Measurements from ENCODE around the gene TNFRSF1B. TPM values are rescaled to one million over a fixed set of nuclear protein-coding genes. Genes with fewer than 3 reads are reported as not detected.

TNFRSF1B gene
- total RNA-seq, 2 donors from 2014 or later: 98.1 to 143 TPM

GRCh38 chr1:12138196-12139168 is 28.3 kb upstream of the TNFRSF1B start:
- H3K27ac Mint-ChIP-seq: peak overlapping the region in 1 of 2 donors; percentile 28
- peaks cover 0 to 11% of the 10 kb centered on the region in 2 donors for H3K36me3 Mint-ChIP-seq
- peak in 1 of 2 donors; percentile 63 for ATAC-seq
- no peaks in the 10 kb centered on the region for H3K9me3 Mint-ChIP-seq
- no peak for DNase-seq (ENCODE audit: low spot score in 2 of 2)

- Mint-ChIP-seq H3K9me3 (no peaks in the 10 kb centered on the region), H3K36me3 (peaks cover 0 to 18% of the 10 kb centered on the region in 2 donors), H3K27ac (peak overlapping the region in 1 of 2 donors; percentile 28)
- ATAC-seq (no peak), DNase-seq (ENCODE audit: low spot score in 2 of 2) (no peak)
Measured at GRCh38 chr1:12140016-12140415, 26.8 kb upstream of the TNFRSF1B start.

DNA sequence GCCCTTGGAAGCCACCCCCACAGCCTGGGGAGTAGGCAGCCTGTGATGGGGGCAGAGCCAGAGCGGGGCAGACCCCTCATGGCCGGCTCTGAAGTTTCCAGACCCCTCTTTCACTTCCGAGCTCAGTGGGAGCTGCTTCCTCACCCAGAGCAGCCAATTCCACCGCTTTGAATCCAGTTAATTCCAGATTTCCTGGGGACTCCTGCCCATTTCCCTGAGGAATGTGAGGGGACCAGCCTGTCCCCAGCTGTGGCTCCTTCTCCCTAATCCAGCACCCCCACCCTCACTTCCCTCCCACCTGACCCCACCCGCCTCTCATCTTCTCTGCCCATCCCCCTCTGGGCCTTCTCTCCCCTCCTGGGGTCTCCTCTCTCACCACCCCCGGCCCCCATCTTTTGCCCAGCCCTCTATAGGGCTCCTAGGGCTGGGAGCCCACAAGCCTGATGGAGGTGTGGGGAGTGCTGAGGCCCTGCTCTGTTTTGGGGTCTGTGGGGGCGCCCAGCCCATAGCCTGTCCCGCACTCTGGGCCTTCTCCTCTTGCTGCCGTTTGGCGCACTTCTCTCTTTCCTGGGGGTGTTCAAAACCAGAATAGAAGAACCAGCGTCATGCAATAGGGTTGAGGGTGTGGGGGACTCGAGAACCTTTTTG is 26.2 kb upstream of the TNFRSF1B start:
- no peak for ATAC-seq
- no peaks in the 10 kb centered on the region for H3K9me3 Mint-ChIP-seq
- peaks cover 0 to 18% of the 10 kb centered on the region in 2 donors for H3K36me3 Mint-ChIP-seq
- DNase-seq (ENCODE audit: low spot score in 2 of 2): no peak
- no peak overlapping the region for H3K27ac Mint-ChIP-seq

DNA sequence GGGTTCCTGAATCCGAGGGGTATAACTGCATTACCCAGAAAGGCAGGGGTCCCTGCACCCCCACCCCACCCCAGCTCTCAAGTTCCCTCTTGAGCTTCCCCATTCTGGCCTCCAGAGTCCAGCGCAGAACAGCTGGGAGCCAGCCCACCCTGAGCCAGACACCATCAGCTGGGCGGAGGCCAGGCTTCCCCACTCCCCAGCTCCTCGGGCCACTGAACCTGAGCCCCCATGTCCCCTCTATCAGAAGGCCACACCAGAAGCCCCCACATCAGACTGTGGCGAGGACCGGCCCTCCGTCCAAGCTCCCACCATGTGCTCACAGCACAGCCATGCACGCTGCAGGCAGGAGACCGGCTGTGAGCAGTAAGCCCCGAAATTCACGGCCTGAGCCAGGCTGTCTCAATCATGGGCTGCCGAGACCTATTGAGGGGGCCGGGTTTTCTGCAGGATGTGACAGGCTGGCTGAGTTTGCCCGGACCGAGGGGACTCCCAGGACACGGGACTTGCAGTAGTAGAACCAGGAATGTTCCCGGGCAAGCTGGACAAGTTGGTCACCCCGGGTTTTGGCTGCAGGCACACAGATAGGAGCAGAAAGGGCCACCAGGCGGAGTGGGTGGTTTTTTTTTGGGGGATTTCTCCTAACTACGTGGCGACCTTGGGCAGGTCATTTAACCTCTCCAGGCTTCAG is 25.5 kb upstream of the TNFRSF1B start:
- ATAC-seq (no peak), DNase-seq (ENCODE audit: low spot score in 2 of 2) (no peak)
- Mint-ChIP-seq H3K9me3 (no peaks in the 10 kb centered on the region), H3K36me3 (peaks cover 0 to 18% of the 10 kb centered on the region in 2 donors), H3K27ac (no peak overlapping the region)

- DNase-seq (ENCODE audit: low spot score in 2 of 2) (no peak), ATAC-seq (no peak)
- Mint-ChIP-seq H3K9me3 (no peaks in the 10 kb centered on the region), H3K27ac (no peak overlapping the region), H3K36me3 (peaks cover 0 to 18% of the 10 kb centered on the region in 2 donors)
Measured at GRCh38 chr1:12142141-12142823, 24.5 kb upstream of the TNFRSF1B start.

DNA sequence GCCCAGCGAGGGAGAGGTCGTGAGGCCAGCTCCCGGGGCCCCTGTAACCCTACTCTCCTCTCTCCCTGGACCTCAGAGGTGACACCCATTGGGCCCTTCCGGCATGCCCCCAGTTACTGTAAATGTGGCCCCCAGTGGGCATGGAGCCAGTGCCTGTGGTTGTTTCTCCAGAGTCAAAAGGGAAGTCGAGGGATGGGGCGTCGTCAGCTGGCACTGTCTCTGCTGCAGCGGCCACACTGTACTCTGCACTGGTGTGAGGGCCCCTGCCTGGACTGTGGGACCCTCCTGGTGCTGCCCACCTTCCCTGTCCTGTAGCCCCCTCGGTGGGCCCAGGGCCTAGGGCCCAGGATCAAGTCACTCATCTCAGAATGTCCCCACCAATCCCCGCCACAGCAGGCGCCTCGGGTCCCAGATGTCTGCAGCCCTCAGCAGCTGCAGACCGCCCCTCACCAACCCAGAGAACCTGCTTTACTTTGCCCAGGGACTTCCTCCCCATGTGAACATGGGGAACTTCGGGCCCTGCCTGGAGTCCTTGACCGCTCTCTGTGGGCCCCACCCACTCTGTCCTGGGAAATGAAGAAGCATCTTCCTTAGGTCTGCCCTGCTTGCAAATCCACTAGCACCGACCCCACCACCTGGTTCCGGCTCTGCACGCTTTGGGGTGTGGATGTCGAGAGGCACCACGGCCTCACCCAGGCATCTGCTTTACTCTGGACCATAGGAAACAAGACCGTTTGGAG is 23.7 kb upstream of the TNFRSF1B start:
- Mint-ChIP-seq H3K9me3 (no peaks in the 10 kb centered on the region), H3K27ac (peak overlapping the region; percentile 44 to 84), H3K36me3 (peaks cover 0 to 18% of the 10 kb centered on the region in 2 donors)
- no peak for DNase-seq (ENCODE audit: low spot score in 2 of 2)
- peak in 1 of 2 donors; percentile 8 for ATAC-seq

DNA sequence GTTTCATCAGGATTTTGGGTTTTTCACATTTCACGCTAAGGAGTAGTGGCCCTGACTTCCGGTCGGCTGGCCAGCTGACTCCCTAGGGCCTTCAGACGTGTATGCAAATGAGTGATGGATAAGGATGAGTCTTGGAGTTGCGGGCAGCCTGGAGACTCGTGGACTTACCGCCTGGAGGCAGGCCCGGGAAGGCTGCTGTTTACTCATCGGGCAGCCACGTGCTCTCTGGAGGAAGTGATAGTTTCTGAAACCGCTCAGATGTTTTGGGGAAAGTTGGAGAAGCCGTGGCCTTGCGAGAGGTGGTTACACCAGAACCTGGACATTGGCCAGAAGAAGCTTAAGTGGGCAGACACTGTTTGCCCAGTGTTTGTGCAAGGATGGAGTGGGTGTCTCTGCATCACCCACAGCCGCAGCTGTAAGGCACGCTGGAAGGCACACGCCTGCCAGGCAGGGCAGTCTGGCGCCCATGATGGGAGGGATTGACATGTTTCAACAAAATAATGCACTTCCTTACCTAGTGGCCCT is 23.1 kb upstream of the TNFRSF1B start:
- DNase-seq (ENCODE audit: low spot score in 2 of 2) (peak in 1 of 2 donors; percentile 75), ATAC-seq (peak; percentile 40 to 87)
- Mint-ChIP-seq H3K27ac (peak overlapping the region; percentile 44 to 84), H3K9me3 (no peaks in the 10 kb centered on the region), H3K36me3 (peaks cover 0 to 18% of the 10 kb centered on the region in 2 donors)

DNA sequence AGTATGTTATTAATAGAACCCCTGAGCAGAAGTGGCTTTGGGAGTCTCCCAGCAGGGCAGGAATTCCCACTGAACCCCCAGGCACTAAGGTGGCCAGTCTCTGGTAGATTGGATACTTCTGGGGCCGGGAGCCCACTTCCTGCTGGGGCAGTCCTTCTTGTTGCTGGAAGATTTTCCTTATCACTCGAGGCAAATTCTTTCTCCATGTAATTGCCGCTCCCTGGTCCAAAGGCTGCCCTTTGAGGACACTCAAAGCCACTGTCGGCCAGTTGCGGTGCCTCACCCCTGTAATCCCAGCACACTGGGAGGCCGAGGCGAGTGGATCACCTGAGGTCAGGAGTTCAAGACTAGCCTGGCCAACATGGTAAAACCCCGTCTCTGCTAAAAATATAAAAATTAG is 22.6 kb upstream of the TNFRSF1B start:
- peak overlapping the region; percentile 44 to 84 for H3K27ac Mint-ChIP-seq
- peaks cover 4 to 20% of the 10 kb centered on the region in 2 donors for H3K36me3 Mint-ChIP-seq
- peaks cover 0 to 1% of the 10 kb centered on the region in 2 donors for H3K9me3 Mint-ChIP-seq
- no peak for ATAC-seq
- no peak for DNase-seq (ENCODE audit: low spot score in 2 of 2)

DNA sequence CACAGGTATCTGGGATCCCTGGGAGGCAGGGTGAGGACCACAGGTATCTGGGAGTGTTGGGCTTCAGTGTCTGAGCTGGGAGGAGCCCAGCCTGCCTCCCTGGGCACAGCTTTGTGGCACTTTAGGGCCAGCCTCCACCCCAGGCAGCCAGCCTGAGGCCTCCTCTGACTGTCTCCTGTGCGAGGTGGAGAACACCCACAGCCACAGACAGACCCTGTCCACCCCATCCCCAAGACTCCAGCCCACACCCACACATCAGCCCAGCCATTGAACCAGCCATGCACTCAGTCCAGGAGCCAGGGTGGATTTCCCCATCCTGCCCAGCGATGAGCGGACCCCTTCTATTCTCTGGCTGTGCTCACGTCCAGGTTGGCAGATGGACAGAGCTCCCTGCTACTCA is 21.8 kb upstream of the TNFRSF1B start:
- DNase-seq (ENCODE audit: low spot score in 2 of 2): no peak
- Mint-ChIP-seq H3K36me3 (peaks cover 11 to 24% of the 10 kb centered on the region in 2 donors), H3K9me3 (peaks cover 3 to 9% of the 10 kb centered on the region in 2 donors), H3K27ac (peak overlapping the region in 1 of 2 donors; percentile 14)
- no peak for ATAC-seq

DNA sequence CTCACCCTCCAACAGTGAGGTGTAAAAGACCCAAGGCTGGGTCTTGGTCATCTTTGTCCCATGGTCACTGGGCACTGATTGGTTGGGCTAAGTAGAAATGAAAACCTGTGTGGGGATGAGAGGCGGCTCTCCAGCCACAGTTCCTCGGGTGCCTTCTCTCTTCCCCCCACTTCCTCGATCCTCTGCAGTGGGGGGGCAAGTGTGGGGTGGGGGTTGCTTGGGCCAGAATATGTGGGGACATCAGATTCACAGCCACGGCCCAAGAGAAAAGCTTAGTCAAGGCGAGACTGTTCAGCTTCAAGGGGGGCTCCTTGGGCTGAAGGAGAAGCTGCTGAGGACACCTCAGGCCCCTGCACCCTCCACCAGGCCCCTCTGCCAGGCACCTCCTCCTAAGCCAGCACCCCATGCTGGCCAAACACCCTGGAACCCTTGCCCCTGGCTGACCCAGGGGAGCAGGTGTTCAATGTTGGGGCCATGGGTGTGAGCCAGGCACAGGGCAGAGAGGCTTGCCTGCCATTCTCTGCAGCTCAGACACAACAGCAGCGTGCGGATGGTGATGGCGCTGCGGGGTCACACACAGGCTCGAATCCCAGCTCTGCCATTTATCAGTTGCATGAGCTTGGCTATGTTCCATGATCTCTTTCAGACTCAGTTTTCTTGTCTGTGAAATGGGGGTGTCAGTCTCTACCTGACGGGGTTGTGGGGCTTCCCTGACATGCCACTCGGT is 21.0 kb upstream of the TNFRSF1B start:
- no peak for DNase-seq (ENCODE audit: low spot score in 2 of 2)
- Mint-ChIP-seq H3K27ac (peak overlapping the region in 1 of 2 donors; percentile 79), H3K36me3 (peaks cover 11 to 32% of the 10 kb centered on the region in 2 donors), H3K9me3 (peaks cover 3 to 10% of the 10 kb centered on the region in 2 donors)
- ATAC-seq: no peak

DNA sequence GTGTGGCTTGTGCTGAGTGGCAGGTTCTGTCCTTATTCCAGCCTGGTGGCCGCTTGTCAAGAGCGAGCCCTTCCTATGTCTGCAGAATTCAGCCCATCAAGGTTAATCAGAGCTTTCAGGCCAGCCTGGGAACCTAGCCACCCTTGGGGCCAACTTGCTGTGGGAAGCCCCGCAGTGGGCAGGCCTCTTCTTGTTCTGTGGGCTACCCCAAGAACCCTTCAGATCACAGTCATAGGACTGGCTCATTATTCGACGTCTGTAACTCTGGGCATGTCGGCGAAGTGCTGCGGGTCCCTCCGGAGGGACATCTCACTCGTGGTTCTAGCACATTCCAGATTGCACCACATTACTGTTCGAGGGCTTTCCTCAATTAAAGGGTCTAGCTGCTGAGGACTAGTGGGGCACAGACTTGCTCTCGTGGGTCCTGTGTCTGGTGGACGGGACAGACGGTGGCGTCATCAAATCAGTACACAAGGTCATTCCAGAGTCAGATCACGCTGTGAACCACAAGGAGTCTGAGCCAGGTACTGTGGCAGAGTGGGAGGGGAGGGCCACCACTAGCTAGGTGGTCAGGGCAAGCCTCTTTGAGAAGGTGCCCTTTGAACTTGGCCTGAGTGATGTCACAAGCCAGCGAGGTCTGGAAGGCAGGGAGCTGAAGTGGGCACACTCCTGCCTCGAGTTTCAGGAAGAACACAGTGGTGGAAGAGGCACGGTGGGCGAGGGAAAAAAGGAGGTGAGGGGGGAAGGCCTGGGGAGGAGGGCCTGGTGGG is 20.3 kb upstream of the TNFRSF1B start:
- peak overlapping the region in 1 of 2 donors; percentile 79 for H3K27ac Mint-ChIP-seq
- peaks cover 3 to 15% of the 10 kb centered on the region in 2 donors for H3K9me3 Mint-ChIP-seq
- DNase-seq (ENCODE audit: low spot score in 2 of 2) (no peak), ATAC-seq (no peak)
- peaks cover 11 to 37% of the 10 kb centered on the region in 2 donors for H3K36me3 Mint-ChIP-seq

DNA sequence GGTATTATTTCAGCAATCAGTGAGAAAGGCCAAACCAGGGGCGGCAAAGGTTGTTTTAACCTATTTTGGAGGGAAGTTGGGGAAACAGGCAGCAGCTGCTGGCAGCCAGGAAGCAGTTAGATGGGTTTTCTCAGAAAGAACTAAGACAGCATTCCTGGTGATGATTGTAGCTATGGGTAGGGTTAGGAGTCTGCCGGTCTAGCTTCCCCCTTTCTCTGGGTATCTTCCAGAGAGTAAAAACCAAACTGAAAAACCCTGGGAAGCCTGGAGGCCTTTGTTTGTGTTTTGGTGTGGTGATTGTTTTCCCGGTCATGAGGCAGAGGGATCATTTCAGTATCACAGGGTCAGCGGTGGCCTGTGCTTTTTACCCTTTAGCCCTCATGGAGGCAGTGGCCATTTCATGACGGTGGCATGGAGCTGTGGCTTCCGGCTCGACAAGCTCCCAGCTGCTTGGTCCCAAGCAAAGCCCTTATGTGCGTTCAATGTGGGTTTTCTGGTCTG is 19.5 kb upstream of the TNFRSF1B start:
- DNase-seq (ENCODE audit: low spot score in 2 of 2) (no peak), ATAC-seq (no peak)
- Mint-ChIP-seq H3K9me3 (peaks cover 3 to 15% of the 10 kb centered on the region in 2 donors), H3K27ac (peak overlapping the region in 1 of 2 donors; percentile 73), H3K36me3 (peaks cover 11 to 45% of the 10 kb centered on the region in 2 donors)

DNA sequence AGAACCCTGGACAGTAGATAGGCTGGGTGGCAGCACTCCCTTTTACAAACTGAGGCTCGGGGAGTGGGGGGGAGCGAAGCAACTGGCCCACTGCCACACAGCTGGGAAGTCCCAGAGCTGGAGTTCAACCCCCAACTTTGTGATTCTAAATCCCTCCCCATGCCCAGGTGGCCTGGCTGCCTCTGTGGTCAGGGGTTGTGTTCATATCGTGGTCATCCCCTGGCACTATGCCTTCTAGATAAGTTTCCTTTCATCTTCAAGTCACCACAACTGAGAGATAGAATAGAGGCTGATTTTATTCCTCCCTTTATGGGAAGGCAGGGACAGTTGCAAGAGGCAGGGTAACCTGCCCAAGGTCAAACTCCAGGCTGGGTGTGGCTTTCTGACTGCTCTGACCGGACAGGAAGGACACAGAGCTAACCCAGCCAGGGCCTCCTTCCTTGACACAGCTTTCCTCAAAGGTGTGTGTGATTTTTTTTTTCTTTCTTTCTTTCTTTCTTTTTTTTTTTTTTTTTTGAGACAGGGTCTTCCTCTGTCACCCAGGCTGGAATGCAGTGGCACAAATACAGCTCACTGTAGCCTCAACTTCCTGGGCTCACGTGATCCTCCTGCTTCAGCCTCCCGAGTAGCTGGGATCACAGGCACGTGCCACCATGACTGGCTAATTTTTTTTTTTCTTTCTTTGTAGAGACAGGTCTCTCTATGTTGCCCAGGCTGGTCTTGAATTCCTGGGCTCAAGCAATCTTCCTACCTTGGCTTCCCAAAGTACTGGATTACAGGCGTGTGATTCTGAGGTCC is 18.4 kb upstream of the TNFRSF1B start:
- Mint-ChIP-seq H3K36me3 (peaks cover 11 to 41% of the 10 kb centered on the region in 2 donors), H3K27ac (peak overlapping the region; percentile 25 to 83), H3K9me3 (peaks cover 3 to 15% of the 10 kb centered on the region in 2 donors)
- peak in 1 of 2 donors; percentile 33 for ATAC-seq
- no peak for DNase-seq (ENCODE audit: low spot score in 2 of 2)
